Vagina (tissue), 2 donors: ENCODE data around the gene FKBP3.

Experiments
- POLR2AphosphoS5 ChIP-seq, 2 donors: sonication (generic); formaldehyde crosslinking; IDR thresholded peaks; one replicate each; pipeline ENCODE4 v1.9.0; 2017; ENCODE audit warnings: antibody characterized with exemption in 2 of 2, mild to moderate bottlenecking in 2 of 2, low read depth in 1 of 2; ENCODE audit not compliant: insufficient read depth in 1 of 2
- TF ChIP-seq, protein P1 (sequence below), 3 experiments: fragments of 450-650 bp in 2 of 3; fragments of 200-600 bp in 1 of 3; sonication (generic) in 1 of 3; IDR thresholded peaks; one replicate each; pipeline ENCODE4 v1.5.1; 2017 to 2019; ENCODE audit warnings: antibody characterized with exemption in 3 of 3, mild to moderate bottlenecking in 2 of 3, moderate library complexity in 2 of 3

DNA sequence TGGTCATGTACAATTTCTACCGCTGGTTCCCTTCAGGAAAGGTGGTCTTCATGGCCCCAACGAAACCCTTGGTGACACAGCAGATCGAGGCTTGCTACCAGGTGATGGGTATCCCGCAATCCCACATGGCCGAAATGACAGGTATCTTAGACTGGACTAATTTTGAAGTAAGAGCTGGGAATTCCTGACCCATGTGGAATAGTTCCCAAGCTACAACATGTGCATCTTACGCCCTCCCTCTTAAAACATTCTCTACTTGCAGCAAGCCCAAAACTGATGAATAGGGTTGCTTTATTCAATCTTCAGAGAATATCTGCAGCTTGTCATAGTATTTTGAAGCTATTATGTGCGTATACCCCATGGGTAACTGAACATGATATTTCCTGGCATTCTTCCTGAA is 2.1 kb upstream of the FKBP3 start:
- TF ChIP-seq, protein P1, sequence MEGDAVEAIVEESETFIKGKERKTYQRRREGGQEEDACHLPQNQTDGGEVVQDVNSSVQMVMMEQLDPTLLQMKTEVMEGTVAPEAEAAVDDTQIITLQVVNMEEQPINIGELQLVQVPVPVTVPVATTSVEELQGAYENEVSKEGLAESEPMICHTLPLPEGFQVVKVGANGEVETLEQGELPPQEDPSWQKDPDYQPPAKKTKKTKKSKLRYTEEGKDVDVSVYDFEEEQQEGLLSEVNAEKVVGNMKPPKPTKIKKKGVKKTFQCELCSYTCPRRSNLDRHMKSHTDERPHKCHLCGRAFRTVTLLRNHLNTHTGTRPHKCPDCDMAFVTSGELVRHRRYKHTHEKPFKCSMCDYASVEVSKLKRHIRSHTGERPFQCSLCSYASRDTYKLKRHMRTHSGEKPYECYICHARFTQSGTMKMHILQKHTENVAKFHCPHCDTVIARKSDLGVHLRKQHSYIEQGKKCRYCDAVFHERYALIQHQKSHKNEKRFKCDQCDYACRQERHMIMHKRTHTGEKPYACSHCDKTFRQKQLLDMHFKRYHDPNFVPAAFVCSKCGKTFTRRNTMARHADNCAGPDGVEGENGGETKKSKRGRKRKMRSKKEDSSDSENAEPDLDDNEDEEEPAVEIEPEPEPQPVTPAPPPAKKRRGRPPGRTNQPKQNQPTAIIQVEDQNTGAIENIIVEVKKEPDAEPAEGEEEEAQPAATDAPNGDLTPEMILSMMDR (IDR thresholded peaks at IDR 0.05): no peak
- no peak for TF ChIP-seq POLR2AphosphoS5 (IDR thresholded peaks at IDR 0.05; ENCODE audit: insufficient read depth in 1 of 2, low read depth in 1 of 2)
